Natural killer cell (primary cell): ENCODE data around the gene HELZ. TPM values are rescaled to one million over a fixed set of nuclear protein-coding genes. Genes with fewer than 3 reads are reported as not detected.

Experiments
- ATAC-seq, 3 donors: fragments of 150-1000 bp in 2 of 3; fragments of 200-7000 bp in 1 of 3; cut with Tn5 transposase; 1 replicate in 1 of 3; 2 replicates in 2 of 3; pipeline ENCODE4 v1.10.0; 2021; ENCODE audit warnings: mild to moderate bottlenecking in 2 of 3, moderate library complexity in 2 of 3
- DNase-seq, 2 donors: peaks; one replicate each; pipeline versions ENCODE4 v3.0.0 to v3.0.0-alpha.2; 2013 to 2021; ENCODE audit warnings: mixed read lengths in 1 of 2
- H3K27ac ChIP-seq: one replicate; pipeline ENCODE4 v1.5.1; 2013; ENCODE audit warnings: mild to moderate bottlenecking, low read length
- H3K27me3 ChIP-seq: one replicate; pipeline ENCODE4 v1.6.1; 2013; ENCODE audit warnings: low read length; ENCODE audit not compliant: control insufficient read depth, insufficient read depth
- H3K36me3 ChIP-seq: one replicate; pipeline ENCODE4 v1.6.1; 2013; ENCODE audit warnings: low read length; ENCODE audit not compliant: control insufficient read depth, insufficient read depth
- H3K4me1 ChIP-seq: one replicate; pipeline ENCODE4 v1.6.1; 2013; ENCODE audit warnings: low read length; ENCODE audit not compliant: control insufficient read depth, insufficient read depth
- H3K4me3 ChIP-seq: one replicate; pipeline ENCODE4 v1.5.1; 2013; ENCODE audit warnings: low read length
- H3K9me3 ChIP-seq: one replicate; pipeline ENCODE4 v1.6.1; 2013; ENCODE audit warnings: low read length; ENCODE audit not compliant: control insufficient read depth, insufficient read depth
- H3K27ac Mint-ChIP-seq, 2 donors: one replicate each; pipeline ENCODE4 v1.8.0; 2022; ENCODE audit warnings: mild to moderate bottlenecking in 2 of 2, mixed read lengths in 2 of 2, moderate library complexity in 1 of 2
- H3K27me3 Mint-ChIP-seq, 2 donors: one replicate each; pipeline ENCODE4 v1.8.0; 2022; ENCODE audit warnings: low read depth in 2 of 2, mixed read lengths in 2 of 2
- H3K36me3 Mint-ChIP-seq: one replicate; pipeline ENCODE4 v1.8.0; 2022; ENCODE audit warnings: mixed read lengths
- H3K4me1 Mint-ChIP-seq, 2 donors: one replicate each; pipeline ENCODE4 v1.8.0; 2022; ENCODE audit warnings: mixed read lengths in 2 of 2
- H3K4me3 Mint-ChIP-seq: one replicate; pipeline ENCODE4 v1.8.0; 2022; ENCODE audit warnings: mild to moderate bottlenecking, moderate library complexity, mixed read lengths
- H3K9me3 Mint-ChIP-seq, 2 donors: one replicate each; pipeline ENCODE4 v1.8.0; 2022; ENCODE audit warnings: mixed read lengths in 2 of 2
- CTCF ChIP-seq: fragments of 200-600 bp; IDR thresholded peaks from one replicate; pipeline ENCODE4 v1.8.0; 2022; ENCODE audit warnings: antibody characterized with exemption
- WGBS: methylation state at CpG from one replicate; pipeline ENCODE4 v1.1.7; 2013; ENCODE audit warnings: missing lambda C conversion rate; ENCODE audit not compliant: insufficient coverage; 5-methylcytosine and 5-hydroxymethylcytosine counted together
- intact Hi-C: fragments of 100-400 bp; cut with micrococcal nuclease; formaldehyde crosslinking; loops from one replicate; pipeline ENCODE4 v1.14.2; 2022
- total RNA-seq, 4 donors: library from RNA; stranded (reverse); fragments of 120-200 nt in 1 of 4; gene quantifications; one replicate each; pipeline versions ENCODE4 v1.2.3 to v1.2.4, GENCODE V29; 2013 to 2022

The HELZ gene
- total RNA-seq, 3 donors from 2014 or later (not counting 1 experiment from before 2014, with no cell fraction given) = 274 to 355 (median 292) TPM

DNA sequence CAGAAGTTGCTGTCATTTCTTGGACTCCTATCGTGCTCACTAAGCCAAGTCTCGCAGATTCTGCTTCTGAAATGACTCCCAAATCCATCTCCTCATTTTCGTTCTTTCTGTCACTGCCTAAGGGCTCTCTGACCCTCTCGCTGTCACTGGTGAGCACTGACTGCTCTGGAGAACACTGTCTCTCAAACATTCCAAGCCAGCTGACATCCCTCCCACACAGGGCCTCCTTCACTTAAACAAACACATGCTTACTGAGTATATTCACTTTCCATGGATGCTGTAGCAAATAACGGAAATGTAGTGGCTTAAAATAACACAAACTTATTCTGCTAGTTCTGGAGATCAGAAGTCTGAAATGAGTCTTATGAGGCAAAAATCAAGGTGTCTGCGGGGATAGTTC is 181.9 kb downstream of the HELZ start:
- H3K27me3 Mint-ChIP-seq = no peaks in the 10 kb centered on the region
- Histone ChIP-seq H3K36me3 (no peaks in the 10 kb centered on the region), H3K9me3 (no peaks in the 10 kb centered on the region), H3K4me3 (no peak overlapping the region), H3K4me1 (no peaks in the 10 kb centered on the region), H3K27ac (no peak overlapping the region), H3K27me3 (no peaks in the 10 kb centered on the region)
- H3K4me1 Mint-ChIP-seq = peaks cover 5 to 6% of the 10 kb centered on the region in 2 donors
- no peaks in the 10 kb centered on the region for H3K9me3 Mint-ChIP-seq
- no peak for TF ChIP-seq CTCF
- no peak overlapping the region for H3K4me3 Mint-ChIP-seq
- intact Hi-C loops = no loop called here
- DNase-seq = no peak
- WGBS = 97% methylated on average over 6 of the region's 6 CpGs
- ATAC-seq = no peak
- H3K27ac Mint-ChIP-seq = no peak overlapping the region
- no peaks in the 10 kb centered on the region for H3K36me3 Mint-ChIP-seq

DNA sequence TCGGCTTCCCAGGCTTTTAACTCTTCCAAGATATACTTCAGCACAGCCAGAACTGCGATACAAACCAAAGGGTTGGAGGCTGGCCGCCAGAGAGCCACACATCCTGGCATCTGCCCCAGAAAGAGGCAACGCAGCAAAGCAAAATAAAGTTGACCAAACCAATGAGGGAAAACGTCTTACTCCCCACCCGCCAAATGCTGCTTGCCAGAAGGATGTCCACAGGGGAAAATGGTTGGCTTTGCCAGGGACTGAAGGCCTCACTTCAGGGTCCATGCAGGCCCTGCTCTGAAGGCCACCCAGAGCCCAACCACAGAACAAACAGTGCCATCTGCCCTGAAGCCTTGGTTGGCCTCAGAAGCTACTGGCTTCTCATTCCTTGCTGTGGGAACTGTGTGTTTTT is 185.6 kb downstream of the HELZ start:
- intact Hi-C loops = no loop called here
- no peak overlapping the region for H3K4me3 ChIP-seq
- no peaks in the 10 kb centered on the region for H3K9me3 ChIP-seq
- Mint-ChIP-seq H3K27ac (no peak overlapping the region), H3K36me3 (no peaks in the 10 kb centered on the region), H3K27me3 (no peaks in the 10 kb centered on the region), H3K4me1 (peaks cover 0 to 5% of the 10 kb centered on the region in 2 donors), H3K4me3 (no peak overlapping the region), H3K9me3 (no peaks in the 10 kb centered on the region)
- WGBS = 99% methylated on average over 6 of the region's 6 CpGs
- no peaks in the 10 kb centered on the region for H3K27me3 ChIP-seq
- no peak for ATAC-seq
- no peak for TF ChIP-seq CTCF
- H3K36me3 ChIP-seq = no peaks in the 10 kb centered on the region
- H3K27ac ChIP-seq = no peak overlapping the region
- H3K4me1 ChIP-seq = no peaks in the 10 kb centered on the region
- DNase-seq = no peak

GRCh38 chr17:67058036-67058435 is 187.0 kb downstream of the HELZ start:
- no peak for DNase-seq
- H3K4me1 Mint-ChIP-seq = peaks cover 0 to 2% of the 10 kb centered on the region in 2 donors
- WGBS = 96% methylated on average over 7 of the region's 8 CpGs

More at GRCh38 chr17:67058036-67058435, 187.0 kb downstream of the HELZ start:
- Mint-ChIP-seq H3K9me3 (no peaks in the 10 kb centered on the region), H3K27me3 (no peaks in the 10 kb centered on the region), H3K4me3 (no peak overlapping the region), H3K36me3 (no peaks in the 10 kb centered on the region), H3K27ac (no peak overlapping the region)
- no peak for TF ChIP-seq CTCF
- intact Hi-C loops = no loop called here
- ATAC-seq = no peak
- no peak overlapping the region for H3K4me3 ChIP-seq
- H3K4me1 ChIP-seq = no peaks in the 10 kb centered on the region
- H3K9me3 ChIP-seq = no peaks in the 10 kb centered on the region
- no peak overlapping the region for H3K27ac ChIP-seq
- no peaks in the 10 kb centered on the region for H3K36me3 ChIP-seq
- H3K27me3 ChIP-seq = no peaks in the 10 kb centered on the region
